CD1c-positive myeloid dendritic cell (primary cell): ENCODE results near the gene CEACAM19.
"Not testable (repeated sequence)": the region's sequence is repeated elsewhere in the genome, so short reads cannot be mapped to it uniquely, and the experiment has no call there.

Source experiments
- DNase-seq: peaks from one replicate; pipeline ENCODE4 v3.0.0-alpha.2; 2016; ENCODE audit errors: extremely low spot score

CEACAM19 gene, protein sequence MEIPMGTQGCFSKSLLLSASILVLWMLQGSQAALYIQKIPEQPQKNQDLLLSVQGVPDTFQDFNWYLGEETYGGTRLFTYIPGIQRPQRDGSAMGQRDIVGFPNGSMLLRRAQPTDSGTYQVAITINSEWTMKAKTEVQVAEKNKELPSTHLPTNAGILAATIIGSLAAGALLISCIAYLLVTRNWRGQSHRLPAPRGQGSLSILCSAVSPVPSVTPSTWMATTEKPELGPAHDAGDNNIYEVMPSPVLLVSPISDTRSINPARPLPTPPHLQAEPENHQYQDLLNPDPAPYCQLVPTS

DNA sequence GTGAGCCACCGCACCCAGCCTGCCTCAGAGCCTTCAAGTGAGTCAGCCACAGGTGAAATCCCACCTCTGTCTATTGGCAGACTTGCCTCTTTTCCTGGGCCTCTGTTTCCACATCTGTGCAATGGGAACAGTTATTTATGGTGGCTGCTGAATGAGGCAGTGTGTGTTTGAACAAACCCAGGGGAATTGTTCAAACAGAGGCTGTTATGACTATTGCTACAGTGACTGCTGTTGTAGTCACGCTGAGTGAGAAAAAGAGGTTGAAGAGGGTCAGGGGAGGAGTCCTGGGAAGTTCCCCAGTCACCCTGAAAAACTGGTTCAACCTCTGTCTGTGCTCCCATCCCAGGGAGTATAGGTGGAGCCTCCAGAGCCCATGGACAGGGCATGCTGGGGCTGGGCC is at the start of gene CEACAM19:
CEACAM19 (plus strand) TSS at position 83 of the 400 bp plus-strand sequence. CDS start 450 bp downstream, outside the sequence.
- DNase-seq, result no peak

DNA sequence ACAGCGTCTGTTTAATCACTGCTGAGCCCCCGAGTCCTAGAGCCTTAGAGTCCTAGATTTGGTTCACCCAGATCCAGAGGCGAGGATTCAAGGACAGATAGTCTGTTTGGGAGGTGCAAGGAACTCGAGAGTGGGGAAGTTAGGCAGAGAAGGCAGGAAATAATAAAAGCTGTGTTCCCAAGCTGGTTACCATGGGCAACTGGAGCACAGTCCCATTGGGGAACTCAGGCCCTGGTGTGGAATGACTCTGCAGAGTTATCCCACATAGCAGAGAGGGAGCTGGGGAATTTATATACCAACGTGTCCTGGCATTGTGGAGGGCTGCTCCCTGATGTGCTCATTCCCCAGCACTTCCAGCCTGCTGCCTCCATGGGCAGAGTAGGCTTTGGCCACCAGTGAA is 48.2 kb upstream of the CEACAM19 start:
- peak; percentile 75 for DNase-seq

DNA sequence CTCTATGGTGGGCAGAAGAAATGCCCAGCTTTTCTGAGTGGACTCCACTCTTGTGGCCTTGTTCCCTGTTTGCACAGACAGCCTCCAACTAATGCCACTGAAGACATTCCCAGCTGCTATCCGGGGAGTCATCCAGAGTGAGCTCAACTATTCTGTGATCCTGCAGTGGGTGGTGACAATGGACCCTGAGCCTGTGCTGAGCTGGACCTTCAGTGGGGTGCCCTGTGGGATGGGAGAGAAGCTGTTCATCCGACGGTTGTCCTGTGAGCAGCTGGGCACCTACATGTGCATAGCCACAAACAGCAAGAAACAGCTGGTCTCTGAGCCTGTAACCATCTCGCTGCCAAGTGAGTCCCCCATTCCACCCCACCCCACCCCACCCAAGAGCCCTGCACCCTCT is 47.7 kb upstream of the CEACAM19 start:
- DNase-seq, result no peak

DNA sequence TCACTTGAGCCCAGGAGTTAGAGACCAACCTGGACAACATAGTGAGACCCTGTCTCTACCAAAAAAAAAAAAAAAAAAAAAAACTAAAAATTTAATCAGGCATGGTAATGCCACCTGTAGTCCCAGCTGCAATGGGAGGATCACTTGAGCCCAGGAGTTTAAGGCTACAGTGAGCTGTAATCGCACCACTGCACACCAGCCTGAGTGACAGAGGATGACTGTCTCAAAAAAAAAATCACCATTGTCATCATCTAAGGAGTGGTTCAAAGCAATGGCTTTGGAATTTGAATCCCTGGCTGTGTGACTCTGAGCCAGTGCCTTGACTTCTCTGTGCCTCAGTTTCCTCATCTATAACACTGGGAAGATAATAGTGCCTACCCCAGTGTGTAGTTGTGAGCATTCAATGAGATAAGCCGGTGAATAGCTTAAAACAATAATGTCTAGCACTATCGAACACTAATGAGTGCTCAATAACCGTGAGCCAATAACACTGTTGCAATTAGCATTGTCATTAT is 46.4 kb upstream of the CEACAM19 start:
- no peak for DNase-seq

DNA sequence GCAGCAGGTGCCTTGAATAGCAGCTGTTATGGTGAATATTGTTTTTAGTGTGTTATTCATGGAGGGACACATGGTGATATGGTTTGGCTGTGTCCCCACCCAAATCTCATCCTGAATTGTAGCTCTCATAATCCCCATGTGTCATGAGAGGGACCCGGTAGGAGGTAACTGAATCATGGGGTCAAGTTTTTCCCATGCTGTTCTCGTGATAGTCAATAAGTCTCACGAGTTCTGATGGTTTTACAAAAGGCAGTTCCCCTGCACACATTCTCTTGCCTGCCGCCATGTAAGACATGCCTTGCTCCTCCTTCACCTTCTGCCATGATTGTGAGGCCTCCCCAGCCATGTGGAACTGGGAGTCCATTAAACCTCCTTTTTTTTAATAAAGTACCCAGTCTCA is 45.6 kb upstream of the CEACAM19 start:
- DNase-seq, result not testable (repeated sequence)

DNA sequence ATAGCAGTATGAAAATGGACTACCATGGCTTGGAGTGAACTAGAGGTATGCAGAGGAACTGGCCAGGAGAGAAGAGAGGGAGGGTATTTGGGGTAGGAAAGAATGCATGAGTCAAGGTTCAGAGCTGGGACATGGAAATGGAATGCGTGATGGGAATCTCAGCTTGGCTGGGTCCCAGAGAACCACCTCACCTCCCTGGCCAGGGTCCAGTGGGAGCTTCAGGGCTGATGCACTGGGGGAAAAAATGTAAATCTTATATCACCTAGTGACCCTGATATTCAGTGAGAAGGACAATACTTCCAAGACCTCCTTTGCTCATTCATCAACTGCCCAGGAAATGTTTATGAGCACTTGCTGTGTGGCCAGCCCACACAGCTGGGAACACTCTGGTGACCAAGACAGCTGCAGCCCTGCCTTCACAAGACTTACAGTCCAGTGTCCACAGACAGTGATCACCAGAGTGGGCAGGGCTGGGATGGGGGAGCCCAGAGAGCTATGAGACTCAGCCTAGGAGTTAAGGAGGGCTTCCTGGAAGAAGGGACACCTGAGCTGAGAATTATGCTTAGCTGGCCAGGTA is 45.1 kb upstream of the CEACAM19 start:
- DNase-seq, result no peak

DNA sequence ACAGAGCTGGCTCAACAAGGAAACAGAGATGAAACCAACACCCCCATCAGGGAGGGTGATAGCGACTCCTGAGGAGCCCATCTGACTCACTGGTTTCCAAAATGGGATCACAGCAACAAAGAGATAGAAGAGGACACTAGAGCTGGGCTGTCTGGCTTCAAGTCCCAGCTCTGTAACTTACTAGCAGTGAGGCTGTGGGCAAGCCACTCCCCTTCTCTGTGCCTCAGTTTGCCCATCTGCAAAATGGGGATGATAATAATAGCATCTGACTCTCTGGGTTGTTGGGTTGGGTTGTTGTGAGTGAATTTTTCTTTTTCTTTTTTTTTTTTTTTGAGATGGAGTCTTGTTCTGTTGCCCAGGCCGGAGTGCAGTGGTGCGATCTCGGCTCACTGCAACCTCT is 43.7 kb upstream of the CEACAM19 start:
- DNase-seq, result no peak

DNA sequence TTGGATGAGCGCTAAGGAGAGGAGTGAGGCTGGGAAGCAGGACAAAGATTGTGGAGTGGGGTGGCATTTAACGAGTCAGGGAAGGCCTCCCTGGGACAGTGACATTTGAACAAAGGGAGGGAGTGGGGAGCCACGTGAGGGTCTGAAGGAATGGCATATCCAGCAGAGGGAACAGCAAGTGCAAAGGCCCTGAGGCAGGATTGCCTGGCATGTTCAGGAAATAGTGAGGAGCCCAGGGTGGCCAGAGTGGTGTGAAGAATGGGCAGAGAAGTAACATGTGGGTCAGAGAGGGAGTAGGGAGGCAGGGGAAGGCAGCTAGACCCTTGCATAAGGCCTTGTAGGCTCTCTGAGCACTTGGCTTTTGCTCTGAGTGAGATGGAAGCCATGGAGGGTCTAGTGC is 42.5 kb upstream of the CEACAM19 start:
- no peak for DNase-seq

DNA sequence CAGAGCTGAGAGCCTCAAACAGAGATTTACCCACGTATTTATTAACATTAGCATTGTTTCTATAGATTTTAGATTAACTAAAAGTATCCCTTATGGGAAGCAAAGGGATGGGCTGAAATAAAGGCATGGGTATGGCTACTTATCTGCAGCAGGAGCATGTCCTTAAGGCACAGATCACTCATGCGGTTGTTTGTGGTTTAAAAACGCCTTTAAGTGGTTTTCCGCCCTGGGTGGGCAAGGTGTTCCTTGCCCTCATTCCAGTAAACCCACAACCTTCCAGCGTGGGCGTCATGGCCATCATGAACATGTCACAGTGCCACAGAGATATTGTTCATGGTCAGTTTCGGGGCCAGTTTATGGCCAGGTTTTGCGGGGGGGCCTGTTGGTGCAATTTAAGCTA is 39.7 kb upstream of the CEACAM19 start:
- DNase-seq, result not testable (repeated sequence)

DNA sequence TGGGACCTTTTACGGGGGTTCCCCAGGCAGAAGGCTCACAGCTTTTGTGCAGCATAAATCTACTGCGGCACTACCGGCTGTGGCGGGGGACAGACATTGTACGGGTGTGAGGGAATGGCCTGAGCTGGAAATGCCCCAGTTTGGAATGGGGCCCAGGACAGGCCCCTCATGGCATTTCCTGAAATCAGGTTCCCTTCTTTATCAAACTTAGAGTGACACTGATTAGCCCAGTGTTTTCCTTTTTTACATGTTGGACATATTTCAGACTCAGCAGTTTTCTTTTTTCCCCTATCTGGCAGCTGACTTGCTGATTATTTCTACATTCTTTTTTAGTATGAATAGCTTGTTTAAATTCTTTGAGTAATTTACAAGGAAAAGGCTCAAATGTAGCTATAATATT is 37.2 kb upstream of the CEACAM19 start:
- DNase-seq, result not testable (repeated sequence)

DNA sequence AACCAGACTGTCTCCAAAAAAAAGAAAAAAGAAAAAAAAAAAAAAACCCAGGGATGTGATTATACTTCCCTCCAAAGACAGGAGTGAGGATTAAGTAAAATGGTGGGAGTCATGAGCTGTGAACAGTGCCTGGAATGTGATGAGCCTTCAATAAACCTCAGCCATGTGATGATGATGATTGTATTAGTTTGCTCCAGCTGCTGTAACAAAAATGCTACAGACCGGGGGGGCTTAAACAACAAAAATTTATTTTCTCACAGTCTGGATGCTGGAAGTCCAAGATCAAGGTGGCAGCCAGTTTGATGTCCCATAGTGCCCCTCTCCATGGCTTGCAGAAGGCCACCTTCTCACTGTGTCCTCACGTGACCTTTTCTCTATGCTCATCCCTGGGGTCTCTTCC is 36.5 kb upstream of the CEACAM19 start:
- DNase-seq, result no peak

DNA sequence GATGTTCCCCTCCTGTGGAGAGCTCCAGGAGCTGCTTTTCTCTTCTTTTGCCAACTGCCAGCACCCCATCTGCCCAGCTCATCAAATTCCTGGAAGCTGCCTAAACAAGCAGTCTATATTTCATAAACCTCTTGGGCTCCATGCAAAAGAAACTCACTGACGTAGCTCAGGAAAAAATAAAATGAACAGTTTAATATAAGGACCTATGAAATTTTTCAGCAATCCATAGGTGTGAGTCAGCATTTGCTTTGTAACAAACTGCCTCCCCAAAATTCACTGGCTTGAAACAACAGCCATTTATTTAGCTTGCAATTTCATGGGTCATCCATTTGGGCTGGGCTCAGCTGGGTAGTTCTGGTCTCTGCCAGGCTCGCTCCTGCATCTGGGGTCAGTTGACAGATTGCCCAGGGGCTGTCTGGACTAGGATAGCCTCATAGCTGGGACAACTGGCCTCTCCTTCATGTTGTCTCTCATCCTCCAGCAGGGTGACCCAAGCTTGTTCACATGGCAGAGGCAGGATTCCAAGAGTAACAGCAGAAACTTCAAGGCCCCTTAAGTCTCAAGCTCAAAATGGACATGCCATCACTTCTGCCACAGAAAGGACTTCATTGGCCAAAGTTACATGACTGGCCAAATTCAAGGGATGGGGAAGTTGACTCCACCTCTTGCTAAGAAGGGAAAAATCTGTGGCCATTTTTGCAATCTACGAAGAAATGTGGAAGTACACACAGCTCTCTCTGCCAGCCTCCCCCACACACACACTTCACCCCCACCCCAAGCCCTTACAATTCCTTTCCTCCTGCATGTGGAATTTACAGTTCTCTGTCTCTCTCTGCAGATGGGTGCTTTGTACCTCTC is 35.5 kb upstream of the CEACAM19 start:
- peak; percentile 85 for DNase-seq

DNA sequence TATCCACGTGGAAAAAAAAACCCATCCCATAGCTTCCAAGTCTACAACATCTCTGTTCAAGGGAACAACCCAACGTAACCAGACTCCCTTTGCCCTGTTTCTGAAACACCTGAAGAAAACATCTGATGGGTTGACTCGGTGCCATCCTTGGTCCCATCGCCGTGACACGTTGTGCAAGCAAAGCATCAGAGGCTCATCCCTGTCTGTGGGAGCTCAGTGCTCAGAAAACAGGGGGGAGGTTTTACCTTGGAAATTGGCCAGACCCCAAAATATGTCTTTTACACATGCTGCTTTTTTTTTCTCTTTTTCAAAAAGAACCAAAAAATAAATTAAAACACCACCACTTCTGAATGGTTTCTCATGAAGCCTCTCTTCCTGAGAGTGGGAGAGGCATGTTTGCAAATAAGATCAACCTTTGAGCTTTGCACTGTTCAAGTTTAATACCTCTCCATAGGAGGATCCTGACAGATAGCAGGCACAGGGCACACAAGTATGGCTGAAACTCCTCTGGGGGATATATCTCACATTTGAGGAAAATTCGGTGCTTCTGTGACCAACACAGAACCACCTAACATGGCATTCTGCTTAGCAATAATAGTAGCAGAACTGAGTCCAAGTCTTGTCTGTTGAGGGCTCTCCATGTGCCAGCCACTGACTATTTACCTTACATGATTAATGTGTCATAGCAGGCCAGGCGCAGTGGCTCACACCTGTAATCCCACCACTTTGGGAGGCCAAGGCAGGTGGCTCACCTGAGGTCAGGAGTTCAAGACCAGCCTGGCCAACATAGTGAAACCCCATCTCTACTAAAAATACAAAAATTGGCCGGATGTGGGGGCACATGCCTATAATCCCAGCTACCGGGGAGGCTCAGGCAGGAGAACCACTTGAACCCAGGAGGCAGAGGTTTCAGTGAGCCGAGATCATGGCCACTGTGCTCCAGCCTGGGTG is 34.6 kb upstream of the CEACAM19 start:
- DNase-seq, result no peak

DNA sequence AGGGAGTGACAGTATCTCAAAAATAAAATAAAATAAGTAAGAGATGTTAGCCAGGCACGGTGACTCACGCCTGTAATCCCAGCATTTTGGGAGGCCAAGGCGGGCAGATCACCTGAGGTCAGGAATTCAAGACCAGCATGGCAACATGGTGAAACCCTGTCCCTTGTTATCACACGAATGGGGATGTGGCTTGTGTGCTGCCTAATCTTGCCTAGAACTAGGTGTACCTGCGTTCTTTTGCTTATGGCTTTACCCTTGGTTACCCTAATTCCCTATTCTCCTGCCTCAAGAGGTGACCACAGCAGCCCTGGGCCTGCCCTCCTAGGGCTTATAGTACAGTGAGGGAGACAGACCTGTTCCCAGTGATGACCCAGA is 33.9 kb upstream of the CEACAM19 start:
- no peak for DNase-seq

DNA sequence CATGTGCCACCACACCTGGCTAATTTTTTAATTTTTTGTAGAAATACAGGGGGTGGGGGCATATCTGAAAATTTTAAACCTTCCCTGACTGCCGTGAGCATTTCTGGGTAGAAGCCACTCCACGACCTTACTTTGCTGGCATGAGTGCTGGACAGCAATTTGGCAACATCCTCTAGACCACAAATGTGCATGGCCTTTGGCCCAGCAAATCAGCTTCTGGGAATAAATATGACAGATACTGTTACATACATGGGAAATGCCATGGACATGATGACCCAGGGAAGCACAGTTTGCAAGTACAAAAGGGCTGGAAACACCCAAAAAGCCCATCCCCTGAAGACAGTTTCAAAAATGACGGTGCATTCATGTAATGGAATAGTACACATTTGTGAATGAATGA is 30.8 kb upstream of the CEACAM19 start:
- no peak for DNase-seq

DNA sequence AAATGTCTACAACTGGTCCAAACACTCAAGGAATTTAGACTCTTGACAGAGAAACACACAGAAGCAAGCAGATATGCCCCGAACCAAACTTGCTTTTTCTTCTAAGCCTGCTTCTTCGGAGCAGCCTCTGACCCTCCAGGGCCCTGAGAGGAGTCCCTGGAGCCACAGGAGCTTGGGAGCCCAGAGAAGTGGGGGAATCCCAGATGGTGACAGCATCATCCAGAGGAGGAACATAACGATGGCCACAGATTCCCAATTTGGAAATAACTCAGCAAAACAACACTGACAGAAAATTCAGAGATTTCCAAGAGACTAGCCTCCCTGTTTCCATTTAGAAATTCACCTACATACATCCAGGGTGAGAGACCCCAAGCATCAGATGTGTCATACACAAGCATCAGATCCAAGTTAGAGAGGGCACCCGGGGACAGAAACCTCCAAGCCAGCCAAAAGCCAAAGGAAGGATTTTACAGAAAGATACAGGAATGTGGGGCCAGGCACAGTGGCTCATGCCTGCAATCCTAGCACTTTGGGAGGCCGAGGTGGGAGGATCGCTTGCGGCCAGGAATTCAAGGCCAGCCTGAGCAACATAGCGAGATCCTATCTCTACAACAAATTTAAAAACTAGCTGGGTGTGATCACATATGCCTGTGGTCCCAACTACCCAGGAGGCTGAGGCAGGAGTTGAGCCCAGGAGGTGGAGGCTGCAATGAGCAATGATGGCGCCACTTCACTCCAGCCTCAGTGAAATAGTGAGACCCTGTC is 29.6 kb upstream of the CEACAM19 start:
- DNase-seq, result no peak

DNA sequence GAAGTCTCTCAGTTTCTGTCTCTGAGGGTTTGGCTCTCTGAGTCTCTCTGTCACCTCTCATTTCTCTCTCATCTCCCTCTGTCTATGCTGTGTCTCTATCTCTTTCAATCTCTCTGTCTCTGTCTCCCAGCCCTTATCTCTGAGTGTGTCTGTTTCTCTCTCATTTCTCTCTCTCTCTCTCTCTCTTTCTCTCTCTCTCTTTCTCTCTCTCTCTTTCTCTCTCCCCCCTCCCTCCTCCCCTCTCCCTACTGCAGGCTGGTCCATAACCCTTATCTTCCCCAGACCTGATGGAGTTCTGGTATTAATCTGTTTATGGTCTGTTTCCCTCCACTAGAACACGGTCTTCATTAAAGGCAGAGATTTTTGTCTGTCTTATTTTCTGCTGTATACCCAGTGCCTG is 28.9 kb upstream of the CEACAM19 start:
- no peak for DNase-seq

DNA sequence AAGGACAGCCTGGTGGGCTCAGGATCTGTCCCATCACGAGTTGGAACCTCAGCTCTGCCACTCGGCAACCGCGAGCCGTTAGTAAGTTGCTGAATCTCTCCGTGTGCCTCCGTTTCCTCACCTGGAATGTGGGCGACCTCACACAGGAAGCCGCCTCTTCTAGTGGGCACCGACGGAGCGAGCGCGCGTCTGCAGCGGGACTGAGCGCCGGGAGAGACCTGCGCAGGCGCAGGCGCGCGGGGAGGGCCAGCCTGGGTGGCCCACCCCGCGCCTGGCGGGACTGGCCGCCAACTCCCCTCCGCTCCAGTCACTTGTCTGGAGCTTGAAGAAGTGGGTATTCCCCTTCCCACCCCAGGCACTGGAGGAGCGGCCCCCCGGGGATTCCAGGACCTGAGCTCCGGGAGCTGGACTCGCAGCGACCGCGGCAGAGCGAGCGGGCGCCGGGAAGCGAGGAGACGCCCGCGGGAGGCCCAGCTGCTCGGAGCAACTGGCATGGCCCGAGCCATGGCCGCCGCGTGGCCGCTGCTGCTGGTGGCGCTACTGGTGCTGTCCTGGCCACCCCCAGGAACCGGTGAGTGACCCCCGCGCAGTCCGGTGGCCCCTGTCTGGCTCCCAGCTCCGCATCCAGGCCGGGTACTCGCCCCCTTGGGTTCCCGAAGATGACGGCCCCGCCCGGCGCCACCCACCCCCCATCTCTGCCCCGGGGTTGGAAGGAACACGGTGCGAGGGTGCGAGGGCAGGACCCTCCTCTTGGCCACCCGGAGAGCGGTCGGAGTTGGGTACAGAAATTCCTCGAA is 27.5 kb upstream of the CEACAM19 start, which contains the start of gene PVR:
PVR (plus strand) TSS at position 306 of the 797 bp plus-strand sequence; CDS start at position 493, 187 bp downstream.
- DNase-seq, result peak; percentile 67

DNA sequence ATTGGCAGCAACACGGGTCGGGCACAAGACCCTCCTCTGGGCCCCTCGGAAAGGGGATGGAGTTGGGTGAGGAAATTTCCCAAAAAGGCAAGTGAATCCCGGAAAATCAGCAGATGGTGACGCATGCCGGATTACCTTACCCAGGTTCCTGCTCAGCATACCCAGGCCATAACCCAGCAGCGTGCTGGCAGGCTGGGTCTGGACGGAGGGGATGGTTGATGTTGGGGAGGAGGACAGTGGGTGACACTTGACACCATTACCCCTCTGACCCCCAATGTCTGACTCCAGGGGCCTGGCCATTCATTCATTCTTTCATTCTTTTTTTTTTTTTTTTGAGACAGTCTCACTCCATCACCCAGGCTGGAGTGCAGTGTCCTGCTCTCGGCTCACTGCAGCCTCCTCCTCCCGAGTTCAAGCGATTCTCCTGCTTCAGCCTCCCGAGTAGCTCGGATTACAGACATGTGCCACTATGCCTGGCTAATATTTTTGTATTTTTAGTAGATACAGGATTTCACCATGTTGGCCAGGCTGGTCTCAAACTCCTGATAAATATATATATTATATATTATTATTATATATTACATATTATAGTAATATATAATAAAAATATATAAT is 26.8 kb upstream of the CEACAM19 start:
- no peak for DNase-seq
